OCI-LY7 (cell line): ENCODE results near the gene HNRNPL. TPM values are rescaled to one million over a fixed set of nuclear protein-coding genes. Genes with fewer than 3 reads are reported as not detected.

Source experiments
- BruUV-seq: library from RNA; stranded (reverse); fragments of 400-500 nt; replicated peaks from 2 replicates; lab custom pipeline; 2021; lab: Mats Ljungman, UMichigan
- CTCF ChIA-PET: fragments of 300-600 bp; sonication (Branson Sonifier 250); formaldehyde crosslinking; loops from one replicate; lab custom pipeline; 2022; ENCODE audit warnings: antibody characterized with exemption; ENCODE audit not compliant: unreplicated experiment; lab: Charles Lee
- POLR2A ChIA-PET: fragments of 300-600 bp; sonication (Branson Sonifier 250); formaldehyde crosslinking; loops from one replicate; lab custom pipeline; 2022; ENCODE audit warnings: antibody characterized with exemption; lab: Charles Lee
- DNase-seq: peaks from one replicate; pipeline ENCODE4 v3.0.0-alpha.2; 2015; ENCODE audit warnings: low spot score
- H2AFZ ChIP-seq: fragments of 200-600 bp; sonication (generic), shearing (Covaris generic); 2 replicates; pipeline ENCODE4 v1.6.1; 2014; ENCODE audit warnings: mild to moderate bottlenecking, antibody characterized with exemption, low read length, moderate library complexity
- H3K27ac ChIP-seq: fragments of 200-600 bp; sonication (generic); 2 replicates; pipeline ENCODE4 v1.5.1; 2014; ENCODE audit warnings: mixed run types, low read depth, mild to moderate bottlenecking, moderate library complexity, low read length, inconsistent platforms; ENCODE audit not compliant: poor library complexity, severe bottlenecking
- H3K36me3 ChIP-seq: fragments of 200-600 bp; sonication (generic); 2 replicates; pipeline ENCODE4 v1.6.1; 2014; ENCODE audit warnings: mild to moderate bottlenecking, antibody characterized with exemption, low read length, moderate library complexity, mixed read lengths; ENCODE audit not compliant: insufficient read depth
- H3K4me1 ChIP-seq: fragments of 200-600 bp; sonication (generic); 2 replicates; pipeline ENCODE4 v1.5.1; 2014; ENCODE audit warnings: mild to moderate bottlenecking, low read length; ENCODE audit not compliant: insufficient read depth, poor library complexity, severe bottlenecking
- H3K4me2 ChIP-seq: fragments of 200-600 bp; sonication (generic); 2 replicates; pipeline ENCODE4 v1.6.1; 2014; ENCODE audit warnings: mild to moderate bottlenecking, low read length
- H3K4me3 ChIP-seq: fragments of 200-600 bp; sonication (generic); 2 replicates; pipeline ENCODE4 v1.5.1; 2014; ENCODE audit warnings: mild to moderate bottlenecking, low read depth, low read length; ENCODE audit not compliant: poor library complexity, severe bottlenecking
- H3K79me2 ChIP-seq: fragments of 200-600 bp; sonication (generic); 2 replicates; pipeline ENCODE4 v1.6.1; 2016; ENCODE audit warnings: low read depth, mild to moderate bottlenecking, low read length, moderate library complexity, mixed read lengths; ENCODE audit not compliant: insufficient read depth
- H3K9me2 ChIP-seq: fragments of 200-600 bp; sonication (generic); 2 replicates; pipeline ENCODE4 v1.6.1; 2016; ENCODE audit warnings: mild to moderate bottlenecking, low read length, mixed read lengths; ENCODE audit not compliant: insufficient read depth
- H3K9me3 ChIP-seq: fragments of 200-600 bp; sonication (generic); 2 replicates; pipeline ENCODE4 v1.6.1; 2014; ENCODE audit warnings: mild to moderate bottlenecking, mixed run types, low read length, mixed read lengths
- H4K20me1 ChIP-seq: fragments of 200-600 bp; sonication (generic); 2 replicates; pipeline ENCODE4 v1.6.1; 2014; ENCODE audit warnings: mild to moderate bottlenecking, antibody characterized with exemption, low read length, moderate library complexity, mixed read lengths; ENCODE audit not compliant: insufficient read depth
- EZH2phosphoT487 ChIP-seq: fragments of 200-600 bp; sonication (generic); IDR thresholded peaks from 2 replicates; pipeline ENCODE4 v1.6.1; 2018; ENCODE audit warnings: low read depth, borderline replicate concordance, mild to moderate bottlenecking, mixed run types, antibody characterized with exemption, low read length, moderate library complexity, mixed read lengths
- intact Hi-C: fragments of 100-400 bp; cut with micrococcal nuclease; formaldehyde crosslinking; loops from one replicate; pipeline ENCODE4 v1.10.0; 2022; ENCODE audit not compliant: unreplicated experiment
- total RNA-seq, 2 experiments: library from RNA; depleted of rRNA in 1 of 2; stranded (reverse); fragments of >200 nt in 1 of 2; shearing (Covaris generic) in 1 of 2; gene quantifications; 2 replicates each; pipeline ENCODE4 v1.2.3, GENCODE V29; 2014 to 2022
- TF ChIP-seq, protein P1 (sequence below): fragments of 200-600 bp; sonication (generic); conservative IDR thresholded peaks from 2 replicates; pipeline ENCODE4 v1.5.1; 2014; ENCODE audit warnings: mild to moderate bottlenecking, antibody characterized with exemption, low read length, moderate library complexity, mixed read lengths

Gene HNRNPL
- total RNA-seq, 2 experiments from 2014 or later: 263 to 655 TPM

DNA sequence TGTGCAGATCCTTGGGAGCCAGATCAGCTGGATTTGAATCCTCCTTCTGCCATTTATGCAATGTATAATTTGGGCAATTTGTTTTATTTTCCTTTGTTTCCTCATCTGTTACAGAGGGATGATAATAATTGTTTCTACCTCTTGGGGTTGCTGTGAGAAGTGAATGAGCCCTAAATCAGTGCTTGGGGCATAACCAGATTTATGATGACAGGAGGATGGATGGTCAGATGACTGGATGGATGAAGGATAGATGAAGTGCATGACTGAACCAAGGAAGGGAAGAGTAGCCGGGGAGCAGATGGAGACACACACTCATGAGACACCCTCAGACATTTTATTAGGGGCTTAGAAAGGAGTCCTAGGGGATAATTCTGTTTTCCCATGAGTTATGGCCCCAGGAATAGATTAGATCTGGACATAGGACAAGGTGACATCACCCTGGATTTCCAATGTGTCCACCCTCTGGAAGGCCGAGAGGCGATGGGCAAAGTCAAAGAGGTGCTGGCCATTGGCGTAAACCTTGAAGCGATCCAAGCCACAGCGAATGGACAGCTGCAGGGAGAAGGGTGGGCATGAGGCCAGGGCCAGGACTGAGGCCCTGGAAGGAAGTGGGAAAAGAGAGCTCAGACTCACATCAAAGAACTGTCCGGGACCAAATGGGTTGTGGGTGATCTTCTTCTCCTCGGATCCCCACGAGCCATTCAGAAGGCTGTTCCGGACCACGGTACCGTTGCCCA is 48.3 kb downstream of the HNRNPL start:
- CTCF ChIA-PET: no interaction called here
- Histone ChIP-seq H3K4me3 (no peak overlapping the region), H3K9me2 (no peaks in the 10 kb centered on the region), H4K20me1 (no peaks in the 10 kb centered on the region), H3K4me2 (no peak overlapping the region), H3K9me3 (no peaks in the 10 kb centered on the region), H3K79me2 (no peaks in the 10 kb centered on the region), H3K36me3 (no peaks in the 10 kb centered on the region), H3K4me1 (peaks cover 3% of the 10 kb centered on the region), H3K27ac (no peak overlapping the region), H2AFZ (no peak overlapping the region)
- POLR2A ChIA-PET: no interaction called here
- intact Hi-C loops: no loop called here
- no peak for DNase-seq
- no TSS peak for BruUV-seq
- TF ChIP-seq, protein P1, sequence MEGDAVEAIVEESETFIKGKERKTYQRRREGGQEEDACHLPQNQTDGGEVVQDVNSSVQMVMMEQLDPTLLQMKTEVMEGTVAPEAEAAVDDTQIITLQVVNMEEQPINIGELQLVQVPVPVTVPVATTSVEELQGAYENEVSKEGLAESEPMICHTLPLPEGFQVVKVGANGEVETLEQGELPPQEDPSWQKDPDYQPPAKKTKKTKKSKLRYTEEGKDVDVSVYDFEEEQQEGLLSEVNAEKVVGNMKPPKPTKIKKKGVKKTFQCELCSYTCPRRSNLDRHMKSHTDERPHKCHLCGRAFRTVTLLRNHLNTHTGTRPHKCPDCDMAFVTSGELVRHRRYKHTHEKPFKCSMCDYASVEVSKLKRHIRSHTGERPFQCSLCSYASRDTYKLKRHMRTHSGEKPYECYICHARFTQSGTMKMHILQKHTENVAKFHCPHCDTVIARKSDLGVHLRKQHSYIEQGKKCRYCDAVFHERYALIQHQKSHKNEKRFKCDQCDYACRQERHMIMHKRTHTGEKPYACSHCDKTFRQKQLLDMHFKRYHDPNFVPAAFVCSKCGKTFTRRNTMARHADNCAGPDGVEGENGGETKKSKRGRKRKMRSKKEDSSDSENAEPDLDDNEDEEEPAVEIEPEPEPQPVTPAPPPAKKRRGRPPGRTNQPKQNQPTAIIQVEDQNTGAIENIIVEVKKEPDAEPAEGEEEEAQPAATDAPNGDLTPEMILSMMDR: no peak
- no peak for TF ChIP-seq EZH2phosphoT487

DNA sequence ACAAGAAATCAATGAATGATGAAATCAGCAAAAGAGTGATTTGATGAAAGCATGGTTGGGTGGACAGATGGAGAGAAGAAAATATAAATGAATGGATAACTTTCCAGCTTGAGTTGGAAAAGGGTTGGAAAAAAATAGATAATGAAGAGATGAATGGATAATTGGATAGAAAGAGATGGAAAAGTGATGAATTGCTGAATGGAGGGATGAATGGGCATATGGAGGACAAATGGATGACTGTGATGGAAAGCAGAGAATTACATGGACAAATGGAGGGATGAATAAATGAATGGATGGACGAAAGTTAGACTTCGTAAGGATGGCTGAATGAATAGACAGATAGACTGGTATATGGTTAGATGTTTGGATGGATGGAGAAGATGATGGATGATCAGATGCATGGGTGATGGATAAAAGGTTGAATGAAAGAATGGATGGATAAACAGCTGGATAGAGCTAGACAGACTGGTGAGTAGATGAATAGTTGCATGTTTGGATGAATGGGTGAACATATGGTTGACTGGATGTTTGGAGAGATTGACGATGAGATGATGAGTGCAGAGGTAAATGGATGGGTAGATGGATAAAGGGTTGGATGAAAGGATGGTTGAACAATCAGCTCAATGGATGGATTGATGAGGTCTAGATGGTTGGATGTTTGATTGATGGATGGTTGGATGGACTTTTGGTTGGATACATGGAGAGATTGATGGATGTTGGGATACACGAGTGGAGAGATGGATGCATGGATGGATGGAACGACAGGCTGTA is 49.0 kb downstream of the HNRNPL start:
- DNase-seq: no peak
- BruUV-seq: no TSS peak
- no peaks in the 10 kb centered on the region for H3K79me2 ChIP-seq
- H3K36me3 ChIP-seq: no peaks in the 10 kb centered on the region
- no peak overlapping the region for H3K27ac ChIP-seq
- H3K4me3 ChIP-seq: no peak overlapping the region
- intact Hi-C loops: no loop called here
- H3K4me1 ChIP-seq: peaks cover 3% of the 10 kb centered on the region
- H3K9me3 ChIP-seq: no peaks in the 10 kb centered on the region
- no peak overlapping the region for H2AFZ ChIP-seq
- CTCF ChIA-PET: no interaction called here
- no peaks in the 10 kb centered on the region for H4K20me1 ChIP-seq
- no peaks in the 10 kb centered on the region for H3K9me2 ChIP-seq
- POLR2A ChIA-PET: no interaction called here
- TF ChIP-seq EZH2phosphoT487: no peak
- TF ChIP-seq, protein P1: no peak
- no peak overlapping the region for H3K4me2 ChIP-seq
